Right atrium auricular region (tissue), 2 donors: Measurements from ENCODE around the gene GYS1. TPM values are rescaled to one million over a fixed set of nuclear protein-coding genes. Genes with fewer than 3 reads are reported as not detected.

Source experiments
- DNase-seq: peaks from one replicate; pipeline ENCODE4 v3.0.0-alpha.2; 2019; ENCODE audit warnings: low spot score
- H3K27ac ChIP-seq, 2 donors: fragments of 200-600 bp; sonication (generic); 1 replicate in 1 of 2; 2 replicates in 1 of 2; pipeline ENCODE4 v1.5.1; 2016 to 2019
- H3K27me3 ChIP-seq, 2 donors: fragments of 200-600 bp; sonication (generic); one replicate each; pipeline versions ENCODE4 v1.5.1 to v1.6.0; 2017 to 2019
- H3K36me3 ChIP-seq: fragments of 200-600 bp; sonication (generic); one replicate; pipeline ENCODE4 v1.5.1; 2016
- H3K4me1 ChIP-seq, 2 donors: fragments of 200-600 bp; sonication (generic); one replicate each; pipeline versions ENCODE4 v1.5.1 to v1.6.0; 2017 to 2019
- H3K4me3 ChIP-seq, 2 donors: fragments of 200-600 bp; sonication (generic); 1 replicate in 1 of 2; 2 replicates in 1 of 2; pipeline ENCODE4 v1.5.1; 2017 to 2019; ENCODE audit warnings: mild to moderate bottlenecking in 1 of 2, moderate library complexity in 1 of 2
- H3K9me3 ChIP-seq, 2 donors: fragments of 200-600 bp; sonication (generic); one replicate each; pipeline ENCODE4 v1.5.1; 2019
- CTCF ChIP-seq, 2 donors: fragments of 200-600 bp; sonication (generic); IDR thresholded peaks; one replicate each; pipeline ENCODE4 v1.5.1; 2019; ENCODE audit warnings: antibody characterized with exemption in 2 of 2
- total RNA-seq, 2 donors: library from RNA; depleted of rRNA; stranded (reverse); fragments of >200 nt; gene quantifications; one replicate each; pipeline ENCODE4 v1.1.0, GENCODE V29; 2016

The GYS1 gene
- total RNA-seq, 2 donors from 2014 or later, result 72.1 to 88.1 TPM

GRCh38 chr19:48999481-49000325 lies 6.6 kb upstream of the GYS1 start:
- DNase-seq, result no peak
- no peak overlapping the region for H3K4me3 ChIP-seq

GRCh38 chr19:48997972-48998371 lies 4.9 kb upstream of the GYS1 start:
- DNase-seq, result no peak
- no peak overlapping the region for H3K4me3 ChIP-seq
- no peak overlapping the region for H3K27ac ChIP-seq
- TF ChIP-seq CTCF (IDR thresholded peaks at IDR 0.05), result peak; percentile 14 to 46
- H3K27me3 ChIP-seq, result no peaks in the 10 kb centered on the region
- peaks cover 2% of the 10 kb centered on the region for H3K36me3 ChIP-seq
- no peaks in the 10 kb centered on the region for H3K9me3 ChIP-seq
- peaks cover 0 to 11% of the 10 kb centered on the region in 2 donors for H3K4me1 ChIP-seq

More at GRCh38 chr19:48999481-49000325, 6.6 kb upstream of the GYS1 start:
- Histone ChIP-seq H3K4me1 (peaks cover 0 to 3% of the 10 kb centered on the region in 2 donors), H3K27me3 (no peaks in the 10 kb centered on the region), H3K27ac (no peak overlapping the region), H3K36me3 (peaks cover 18% of the 10 kb centered on the region), H3K9me3 (no peaks in the 10 kb centered on the region)
- TF ChIP-seq CTCF (IDR thresholded peaks at IDR 0.05), result peak in 1 of 2 donors; percentile 67

- DNase-seq, result no peak
- peak overlapping the region; percentile 75 for H3K4me3 ChIP-seq
- no peaks in the 10 kb centered on the region for H3K27me3 ChIP-seq
- TF ChIP-seq CTCF (IDR thresholded peaks at IDR 0.05), result no peak
- peaks cover 1% of the 10 kb centered on the region for H3K36me3 ChIP-seq
- peaks cover 0 to 40% of the 10 kb centered on the region in 2 donors for H3K4me1 ChIP-seq
- no peaks in the 10 kb centered on the region for H3K9me3 ChIP-seq
- peak overlapping the region; percentile 91 to 95 for H3K27ac ChIP-seq
These were observed 902 bp upstream of the GYS1 start for GRCh38 chr19:48994035-48994386.

GRCh38 chr19:48992581-48993174 lies 431 bp downstream of the GYS1 start:
- DNase-seq, result no peak
- Histone ChIP-seq H3K4me1 (peaks cover 0 to 40% of the 10 kb centered on the region in 2 donors), H3K27ac (peak overlapping the region; percentile 91 to 95), H3K27me3 (no peaks in the 10 kb centered on the region), H3K9me3 (no peaks in the 10 kb centered on the region), H3K36me3 (peaks cover 10% of the 10 kb centered on the region), H3K4me3 (peak overlapping the region; percentile 75)
- no peak for TF ChIP-seq CTCF (IDR thresholded peaks at IDR 0.05)

- peaks cover 0 to 40% of the 10 kb centered on the region in 2 donors for H3K4me1 ChIP-seq
- peak; percentile 78 for DNase-seq
- H3K36me3 ChIP-seq, result peaks cover 15% of the 10 kb centered on the region
- H3K27me3 ChIP-seq, result no peaks in the 10 kb centered on the region
- peak overlapping the region; percentile 91 to 95 for H3K27ac ChIP-seq
- H3K4me3 ChIP-seq, result peak overlapping the region; percentile 75
- no peaks in the 10 kb centered on the region for H3K9me3 ChIP-seq
- TF ChIP-seq CTCF (IDR thresholded peaks at IDR 0.05), result no peak
These were observed 1.1 kb downstream of the GYS1 start for GRCh38 chr19:48991873-48992580.
